HG02938 (cell line): ENCODE results near the gene KLRF1.
"Not testable (repeated sequence)": the region's sequence is repeated elsewhere in the genome, so short reads cannot be mapped to it uniquely, and the experiment has no call there.

Experiments
- ATAC-seq: cut with Tn5 transposase; IDR thresholded peaks from one replicate; pipeline ENCODE4 v1.9.1; 2021; ENCODE audit warnings: mild to moderate bottlenecking, moderate library complexity; ENCODE audit not compliant: unreplicated experiment

KLRF1 gene

DNA sequence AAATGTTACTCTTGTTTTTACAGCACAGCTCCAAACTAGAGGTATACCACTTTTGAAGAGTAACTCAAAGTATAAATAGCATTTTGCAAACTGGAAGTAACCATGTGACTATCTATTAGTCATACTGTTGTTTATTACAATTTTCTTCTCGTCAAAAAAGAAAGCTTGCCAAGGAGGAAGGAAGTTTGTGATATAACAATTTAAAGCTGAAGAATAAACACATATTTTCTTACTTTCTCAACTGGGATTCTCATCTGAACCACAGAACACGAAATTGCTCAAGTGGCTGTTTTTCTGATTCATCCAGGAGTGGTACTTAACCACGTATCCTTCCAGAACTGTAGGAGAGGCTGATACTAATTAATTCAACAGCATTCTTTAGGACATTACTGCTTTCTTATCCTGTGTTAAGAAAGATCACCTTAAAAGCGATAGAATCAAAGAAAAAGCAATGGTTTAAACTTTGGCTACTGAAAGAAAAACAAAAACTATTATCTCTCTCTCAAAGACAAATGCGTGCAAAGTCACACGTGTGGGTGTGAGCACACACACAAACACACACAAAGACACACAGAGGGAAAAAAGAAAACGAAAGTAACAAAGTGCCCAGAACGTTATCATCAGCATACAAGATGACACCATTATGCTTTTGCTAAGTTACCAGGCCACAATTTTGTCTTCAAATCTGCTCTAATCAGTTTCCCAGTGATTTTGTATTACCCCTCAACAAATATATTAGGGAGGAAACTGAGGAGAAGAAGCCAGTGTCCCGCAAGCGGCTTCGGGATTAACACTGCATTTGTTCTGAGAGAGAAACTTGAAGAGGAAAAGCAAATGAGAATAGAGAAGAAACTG, 42.3 kb downstream of the KLRF1 start, which contains the start of gene CLEC2B:
CLEC2B (minus strand) TSS at position 48 of the 855 bp plus-strand sequence.
- no peak for ATAC-seq

DNA sequence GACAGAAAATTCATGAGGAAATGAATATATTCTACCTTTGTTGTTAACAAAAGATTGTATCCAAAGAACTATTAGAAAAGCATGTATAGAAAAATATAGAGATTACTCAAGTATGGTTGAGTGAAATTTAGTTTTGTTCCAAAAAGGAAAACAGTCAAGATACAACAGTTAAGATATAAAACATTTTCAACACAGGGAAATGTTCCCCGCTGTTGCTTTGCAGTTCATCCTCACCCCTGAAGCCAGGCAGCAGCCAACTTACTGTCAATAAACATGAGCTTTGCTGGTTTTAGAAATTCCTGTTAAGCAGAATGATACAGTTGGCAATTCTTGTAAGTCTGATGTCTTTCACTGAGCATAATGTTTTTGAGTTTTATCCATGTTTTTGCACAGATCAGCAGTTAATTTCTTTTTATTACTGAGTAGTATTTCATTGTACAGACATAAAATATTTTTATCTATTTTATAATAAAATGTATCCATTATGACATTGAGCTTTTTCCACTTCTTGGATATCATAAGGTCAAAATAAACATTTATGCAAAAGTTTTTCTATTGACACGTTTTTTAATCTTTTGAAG, 43.1 kb downstream of the KLRF1 start:
- no peak for ATAC-seq

DNA sequence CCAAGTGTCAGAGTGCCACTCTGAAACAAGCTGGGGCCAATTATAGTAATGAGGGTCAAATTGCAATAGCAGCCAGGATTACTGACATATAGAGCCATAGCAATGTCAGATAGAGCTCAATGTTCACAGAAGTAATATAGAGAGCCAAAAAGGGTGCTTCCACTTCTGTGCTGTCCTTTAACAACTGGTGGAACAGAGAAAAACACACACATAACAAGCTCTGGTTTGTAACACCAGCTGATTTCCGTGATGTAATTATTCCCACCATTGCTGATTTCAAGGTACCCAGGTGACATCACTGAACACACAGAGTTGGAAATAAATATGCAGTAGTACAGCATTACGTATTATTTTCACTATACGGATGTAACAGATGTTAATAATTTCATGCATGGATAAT, 44.9 kb downstream of the KLRF1 start:
- ATAC-seq = no peak

DNA sequence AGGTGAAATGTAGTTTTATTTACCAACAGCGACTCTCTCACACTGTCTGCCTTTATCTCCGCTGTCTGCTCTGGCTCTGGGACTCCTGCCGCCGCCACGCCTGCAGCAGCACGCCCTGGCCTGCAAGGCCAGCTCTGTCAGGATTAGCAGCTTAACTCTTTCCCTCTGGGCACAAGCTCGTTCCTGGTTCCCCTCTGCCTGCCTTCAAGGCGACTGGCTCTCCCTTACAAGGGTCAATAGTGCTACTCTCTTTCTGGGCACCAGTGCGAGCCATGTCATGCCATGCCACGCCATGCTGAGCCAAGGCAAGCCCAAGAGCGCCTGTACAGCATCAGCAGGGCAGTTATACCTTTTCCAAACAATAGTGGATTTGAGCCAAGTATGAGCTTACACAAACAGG, 45.5 kb downstream of the KLRF1 start:
- ATAC-seq = no peak

DNA sequence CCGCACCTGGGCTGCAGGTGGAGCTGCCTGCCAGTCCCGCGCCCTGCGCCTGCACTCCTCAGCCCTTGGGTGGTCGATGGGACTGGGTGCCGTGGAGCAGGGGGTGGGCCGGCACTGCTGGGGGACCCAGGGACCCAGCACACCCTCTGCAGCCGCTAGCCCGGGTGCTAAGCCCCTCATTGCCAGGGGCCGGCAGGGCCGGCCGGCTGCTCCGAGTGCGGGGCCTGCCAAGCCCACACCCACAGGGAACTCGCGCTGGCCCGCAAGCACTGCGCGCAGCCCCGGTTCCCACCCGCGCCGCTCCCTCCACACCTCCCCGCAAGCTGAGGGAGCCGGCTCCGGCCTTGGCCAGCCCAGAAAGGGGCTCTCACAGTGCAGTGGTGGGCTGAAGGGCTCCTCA, 48.8 kb downstream of the KLRF1 start:
- not testable (repeated sequence) for ATAC-seq

DNA sequence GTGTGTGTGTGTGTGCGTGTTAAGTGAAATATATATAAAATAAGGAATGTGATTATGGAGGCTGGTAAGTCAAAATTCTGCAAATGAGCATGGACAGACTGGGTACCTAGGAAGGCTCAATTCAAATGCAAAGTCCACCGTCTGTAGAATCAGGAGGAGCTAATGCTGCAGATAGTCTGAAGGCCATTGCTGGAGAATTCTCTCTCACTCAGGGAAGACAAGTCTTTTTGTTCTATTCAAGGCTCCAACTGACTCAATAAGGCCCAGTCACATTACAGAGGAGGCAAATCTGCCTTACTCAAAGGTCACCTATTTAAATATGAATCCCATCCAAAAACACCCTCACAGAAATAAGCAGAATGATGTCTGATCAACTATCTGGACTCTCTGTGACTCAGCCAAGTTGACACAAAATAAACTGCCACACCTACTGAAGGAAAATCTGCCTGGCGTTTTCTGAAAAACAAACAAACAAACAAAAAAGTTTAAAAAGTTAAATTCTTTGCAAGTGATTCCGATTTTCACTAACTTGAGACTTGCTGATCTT, 53.3 kb downstream of the KLRF1 start:
- ATAC-seq = no peak

DNA sequence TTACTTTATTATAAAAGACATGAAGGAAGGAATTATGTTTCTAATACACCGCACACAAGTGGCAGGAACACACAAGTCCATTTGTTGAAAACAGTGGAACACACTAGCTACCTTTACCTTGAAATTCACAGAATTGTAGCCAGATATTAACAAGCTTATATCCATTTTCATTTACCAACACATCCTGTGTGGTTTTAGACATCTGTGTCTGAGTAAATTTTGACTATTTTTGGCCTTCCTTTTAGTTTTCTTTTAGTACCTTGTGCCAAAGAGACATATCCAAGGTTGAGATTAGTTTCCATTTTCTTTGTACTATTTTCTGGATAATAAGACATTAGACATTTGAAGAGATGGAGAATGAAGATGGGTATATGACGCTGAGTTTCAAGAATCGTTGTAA, 54.0 kb downstream of the KLRF1 start, which contains the start of gene KLRF2:
KLRF2 (plus strand) TSS at position 244 of the 400 bp plus-strand sequence; CDS start at position 351, 107 bp downstream.
- no peak for ATAC-seq

DNA sequence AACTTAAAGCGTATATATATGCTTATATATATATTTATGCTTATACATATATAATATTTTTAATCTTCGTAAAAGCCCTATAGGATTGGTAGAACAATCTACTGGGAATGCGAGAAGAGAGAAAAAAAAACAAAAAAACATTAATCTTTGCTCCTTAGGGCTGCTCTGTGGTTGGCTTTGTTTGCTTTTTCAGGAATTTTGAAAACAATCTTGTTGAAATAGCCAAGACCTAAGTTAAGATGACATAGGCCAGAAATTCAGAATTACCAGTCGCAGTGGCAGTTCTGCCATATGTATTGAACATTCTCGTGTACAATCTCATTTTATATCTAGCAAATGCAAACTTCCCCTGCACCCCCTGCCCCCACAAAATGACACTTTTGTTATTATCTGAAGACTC, 54.7 kb downstream of the KLRF1 start:
- ATAC-seq = no peak

DNA sequence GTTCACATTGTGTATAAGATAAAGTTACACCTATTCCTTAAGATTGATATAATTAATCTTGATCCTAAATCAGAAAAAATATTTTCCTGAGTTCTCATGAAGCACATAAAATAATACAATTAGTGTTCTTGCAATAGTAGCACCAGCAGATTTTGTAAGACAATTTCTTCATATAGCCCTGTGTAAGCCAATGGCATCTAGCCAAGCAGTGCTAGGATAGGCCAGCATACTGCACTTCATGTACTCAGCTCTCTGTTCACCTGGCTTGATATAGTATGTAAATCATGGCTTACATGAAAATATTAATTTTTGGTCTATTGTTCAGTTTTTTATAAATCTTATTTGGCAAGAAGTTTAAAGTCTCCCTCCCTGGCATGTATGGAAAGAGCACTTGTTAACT, 55.9 kb downstream of the KLRF1 start:
- ATAC-seq = no peak

DNA sequence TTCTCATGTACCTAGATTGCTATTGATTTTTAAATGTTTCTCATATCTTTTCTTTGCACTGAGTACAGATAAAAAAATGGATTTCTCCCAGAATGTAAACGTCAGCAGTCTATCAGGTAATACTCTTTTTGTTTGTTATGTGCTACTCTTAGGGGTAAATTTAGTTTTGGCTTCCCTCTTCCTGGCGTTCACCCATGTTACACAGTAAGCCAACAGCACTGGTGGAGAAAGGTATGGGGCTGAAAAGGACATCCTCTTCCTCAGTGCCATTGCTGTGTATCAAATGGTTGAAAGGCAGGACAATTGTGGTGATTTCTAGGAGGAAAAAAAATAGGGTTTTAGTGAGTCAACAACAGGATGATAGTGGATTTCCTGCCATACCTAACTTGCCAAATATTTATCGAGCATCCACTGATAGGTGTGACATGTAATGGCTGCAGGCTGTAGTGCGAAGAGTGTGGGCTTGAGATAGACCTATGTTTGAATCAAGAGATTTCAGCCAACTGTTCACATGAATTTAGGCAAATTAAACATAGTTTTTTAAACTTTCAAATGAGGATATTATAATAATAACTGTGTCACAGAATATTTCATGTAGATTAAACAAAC, 61.5 kb downstream of the KLRF1 start:
- ATAC-seq = no peak
